ENCODE measurements around the gene LSM4.
A peak's percentile ranks its signal among the peaks of the same experiment; 100 is the strongest.
"Not testable (repeated sequence)": the region's sequence is repeated elsewhere in the genome, so short reads cannot be mapped to it uniquely, and the experiment has no call there.

LSM4 gene

GRCh38 chr19:18340990-18341868 lies 18.4 kb upstream of the LSM4 start:
- peak; percentile 52 for DNase-seq

- DNase-seq: peak; percentile 59
These were observed 17.5 kb upstream of the LSM4 start, which contains the start of gene PGPEP1 for GRCh38 chr19:18340190-18340989. PGPEP1 (plus strand) TSS chr19:18340598; CDS start chr19:18340682, 84 bp downstream.

- no peak for DNase-seq
These were observed 16.8 kb upstream of the LSM4 start for GRCh38 chr19:18339723-18340122.

GRCh38 chr19:18338541-18338940 lies 15.7 kb upstream of the LSM4 start:
- no peak for DNase-seq

- DNase-seq: no peak
These were observed 13.2 kb upstream of the LSM4 start for GRCh38 chr19:18336121-18336520.

- DNase-seq: no peak
These were observed 10.8 kb upstream of the LSM4 start for GRCh38 chr19:18333680-18334079.

GRCh38 chr19:18332917-18333530 lies 10.1 kb upstream of the LSM4 start:
- no peak for DNase-seq

GRCh38 chr19:18330868-18331267 lies 8.0 kb upstream of the LSM4 start:
- DNase-seq: no peak

- no peak for DNase-seq
These were observed 6.1 kb upstream of the LSM4 start for GRCh38 chr19:18329035-18329376.

- peak; percentile 98 for DNase-seq
These were observed 5.6 kb upstream of the LSM4 start for GRCh38 chr19:18328340-18329034.

- DNase-seq: no peak
These were observed 3.9 kb upstream of the LSM4 start for GRCh38 chr19:18326772-18327171.

- not testable (repeated sequence) for DNase-seq
These were observed 1.5 kb upstream of the LSM4 start for GRCh38 chr19:18324373-18324731.

GRCh38 chr19:18322318-18322758 lies 538 bp downstream of the LSM4 start:
- DNase-seq: peak; percentile 79

GRCh38 chr19:18321734-18322102 lies 1.2 kb downstream of the LSM4 start:
- DNase-seq: peak; percentile 63

GRCh38 chr19:18320865-18321733 lies 1.8 kb downstream of the LSM4 start:
- DNase-seq: no peak

- no peak for DNase-seq
These were observed 3.2 kb downstream of the LSM4 start for GRCh38 chr19:18319591-18320135.

- no peak for DNase-seq
These were observed 4.7 kb downstream of the LSM4 start for GRCh38 chr19:18317961-18318800.

GRCh38 chr19:18313398-18313797 lies 9.5 kb downstream of the LSM4 start:
- DNase-seq: no peak

GRCh38 chr19:18312092-18312534 lies 10.8 kb downstream of the LSM4 start:
- no peak for DNase-seq

GRCh38 chr19:18311502-18312091 lies 11.3 kb downstream of the LSM4 start:
- DNase-seq: no peak
